CD4-positive, alpha-beta T cell (primary cell): Measurements from ENCODE around the gene CGA. TPM values are rescaled to one million over a fixed set of nuclear protein-coding genes. Genes with fewer than 3 reads are reported as not detected.

Source experiments
- ATAC-seq: fragments of 200-7000 bp; cut with Tn5 transposase; one replicate; pipeline ENCODE4 v1.10.0; 2022; ENCODE audit warnings: mild to moderate bottlenecking; ENCODE audit not compliant: poor library complexity
- CTCF ChIA-PET: fragments of 350-600 bp; sonication (Branson Sonifier 250); formaldehyde crosslinking; loops from one replicate; lab custom pipeline; 2021; ENCODE audit warnings: antibody characterized with exemption, inconsistent platforms; lab: Charles Lee
- POLR2A ChIA-PET: fragments of 350-600 bp; sonication (Branson Sonifier 250); formaldehyde crosslinking; loops from one replicate; lab custom pipeline; 2021; ENCODE audit warnings: antibody characterized with exemption, inconsistent platforms; lab: Charles Lee
- DNase-seq, 14 experiments: peaks; one replicate each; pipeline ENCODE4 v3.0.0-alpha.2; 2013 to 2020; ENCODE audit warnings: mixed read lengths in 2 of 14
- H3K27ac ChIP-seq, 2 donors: one replicate each; pipeline versions ENCODE4 v1.5.1 to v1.7.0; 2013; ENCODE audit warnings: low read length in 2 of 2, low read depth in 1 of 2, mild to moderate bottlenecking in 1 of 2
- H3K27me3 ChIP-seq, 2 experiments: 1 replicate in 1 of 2; 2 replicates in 1 of 2; pipeline versions ENCODE4 v1.6.1 to v1.7.0; 2013; ENCODE audit warnings: low read length in 2 of 2, control low read depth in 1 of 2, mild to moderate bottlenecking in 1 of 2, moderate library complexity in 1 of 2; ENCODE audit not compliant: insufficient read depth in 2 of 2, control insufficient read depth in 1 of 2
- H3K36me3 ChIP-seq: one replicate; pipeline ENCODE4 v1.6.1; 2013; ENCODE audit warnings: low read length, control low read depth; ENCODE audit not compliant: insufficient read depth
- H3K4me1 ChIP-seq: one replicate; pipeline ENCODE4 v1.6.1; 2013; ENCODE audit warnings: low read length, control low read depth; ENCODE audit not compliant: insufficient read depth
- H3K4me3 ChIP-seq: one replicate; pipeline ENCODE4 v1.5.1; 2013; ENCODE audit warnings: mild to moderate bottlenecking, low read length, moderate library complexity
- H3K9me3 ChIP-seq, 2 experiments: 1 replicate in 1 of 2; 2 replicates in 1 of 2; pipeline versions ENCODE4 v1.6.1 to v1.7.0; 2013; ENCODE audit warnings: low read length in 2 of 2, mild to moderate bottlenecking in 2 of 2, control low read depth in 1 of 2, moderate library complexity in 1 of 2; ENCODE audit not compliant: control insufficient read depth in 1 of 2, insufficient read depth in 1 of 2
- H3K27ac Mint-ChIP-seq: one replicate; pipeline ENCODE4 v1.8.0; 2020; ENCODE audit warnings: mixed read lengths
- H3K27me3 Mint-ChIP-seq: one replicate; pipeline ENCODE4 v1.8.0; 2021; ENCODE audit warnings: mixed read lengths
- H3K36me3 Mint-ChIP-seq: one replicate; pipeline ENCODE4 v1.8.0; 2021; ENCODE audit warnings: low read depth, mixed read lengths
- H3K4me1 Mint-ChIP-seq: one replicate; pipeline ENCODE4 v1.8.0; 2021; ENCODE audit warnings: low read depth, mixed read lengths
- H3K4me3 Mint-ChIP-seq: one replicate; pipeline ENCODE4 v1.8.0; 2020; ENCODE audit warnings: mild to moderate bottlenecking, mixed read lengths
- H3K9me3 Mint-ChIP-seq: one replicate; pipeline ENCODE4 v1.8.0; 2020; ENCODE audit warnings: mixed read lengths
- CTCF ChIP-seq: fragments of 200-600 bp; IDR thresholded peaks from one replicate; pipeline ENCODE4 v1.8.0; 2022; ENCODE audit warnings: antibody characterized with exemption, mild to moderate bottlenecking
- intact Hi-C, 2 experiments: fragments of 100-400 bp; cut with DNase I in 1 of 2; cut with micrococcal nuclease in 1 of 2; formaldehyde crosslinking; loops; one replicate each; pipeline versions ENCODE4 v1.15.1 to v1.9.0; 2023 to 2025; cut with DNase I, micrococcal nuclease
- total RNA-seq, 174 experiments: library from RNA in 2 of 174; stranded (reverse) in 2 of 174; gene quantifications; one replicate each; pipeline ENCODE4 v1.2.3 and lab custom pipeline; 2021 to 2026

The CGA gene
- total RNA-seq, 2 experiments from 2014 or later: not detected

- no peak for TF ChIP-seq CTCF
- Mint-ChIP-seq H3K36me3 (no peaks in the 10 kb centered on the region), H3K9me3 (no peaks in the 10 kb centered on the region), H3K27ac (no peak overlapping the region), H3K4me1 (no peaks in the 10 kb centered on the region), H3K4me3 (no peak overlapping the region), H3K27me3 (peaks cover 37% of the 10 kb centered on the region)
- intact Hi-C loops: no loop called here
- Histone ChIP-seq H3K9me3 (no peaks in the 10 kb centered on the region), H3K27me3 (no peaks in the 10 kb centered on the region), H3K36me3 (no peaks in the 10 kb centered on the region), H3K27ac (no peak overlapping the region), H3K4me3 (no peak overlapping the region), H3K4me1 (no peaks in the 10 kb centered on the region)
- DNase-seq (no peak), ATAC-seq (no peak)
- ChIA-PET POLR2A (no interaction called here), CTCF (no interaction called here)
Measured at GRCh38 chr6:87053312-87053711, 41.6 kb downstream of the CGA start.

- no peaks in the 10 kb centered on the region for H3K9me3 Mint-ChIP-seq
- H3K27ac ChIP-seq: no peak overlapping the region
- CTCF ChIA-PET: interaction anchor here (0.6 kb wide), 1 partner anchor 191 kb away, joined by 3 read pairs; no protein-coding TSS in a partner anchor
- H3K4me3 Mint-ChIP-seq: no peak overlapping the region
- intact Hi-C loops: no loop called here
- DNase-seq: no peak
- no peak for TF ChIP-seq CTCF
- no peaks in the 10 kb centered on the region for H3K4me1 ChIP-seq
- no peaks in the 10 kb centered on the region for H3K36me3 Mint-ChIP-seq
- H3K27me3 Mint-ChIP-seq: peaks cover 22% of the 10 kb centered on the region
- peaks cover 0 to 10% of the 10 kb centered on the region in 2 experiments for H3K27me3 ChIP-seq
- no peak overlapping the region for H3K4me3 ChIP-seq
- no peaks in the 10 kb centered on the region for H3K4me1 Mint-ChIP-seq
- POLR2A ChIA-PET: no interaction called here
- H3K27ac Mint-ChIP-seq: no peak overlapping the region
- H3K9me3 ChIP-seq: no peaks in the 10 kb centered on the region
- no peaks in the 10 kb centered on the region for H3K36me3 ChIP-seq
- ATAC-seq: no peak
Measured at GRCh38 chr6:87049779-87050178, 45.1 kb downstream of the CGA start.

- CTCF ChIA-PET: interaction anchor here (1.4 kb wide), 1 partner anchor 9 kb away, joined by 3 read pairs; no protein-coding TSS in a partner anchor
Measured at GRCh38 chr6:87045521-87046075, 49.3 kb downstream of the CGA start.

More at GRCh38 chr6:87045521-87046075, 49.3 kb downstream of the CGA start:
- Mint-ChIP-seq H3K27me3 (peaks cover 52% of the 10 kb centered on the region), H3K27ac (no peak overlapping the region), H3K4me1 (no peaks in the 10 kb centered on the region), H3K9me3 (no peaks in the 10 kb centered on the region), H3K4me3 (no peak overlapping the region), H3K36me3 (no peaks in the 10 kb centered on the region)
- DNase-seq: no peak
- H3K4me3 ChIP-seq: no peak overlapping the region
- no peak overlapping the region for H3K27ac ChIP-seq
- POLR2A ChIA-PET: no interaction called here
- TF ChIP-seq CTCF: no peak
- H3K27me3 ChIP-seq: peaks cover 0 to 17% of the 10 kb centered on the region in 2 experiments
- ATAC-seq: no peak
- H3K4me1 ChIP-seq: no peaks in the 10 kb centered on the region
- no peaks in the 10 kb centered on the region for H3K9me3 ChIP-seq
- intact Hi-C loops: no loop called here
- H3K36me3 ChIP-seq: no peaks in the 10 kb centered on the region
